22Rv1 (cell line): ENCODE measurements around the gene FYB1.

Source experiments
- CTCF ChIP-seq: fragments of 450-650 bp; IDR thresholded peaks from 2 replicates; pipeline ENCODE4 v1.5.1; 2017; ENCODE audit warnings: mild to moderate bottlenecking
- ZFX ChIP-seq: fragments of 450-650 bp; IDR thresholded peaks from 2 replicates; pipeline ENCODE4 v1.6.1; 2017; ENCODE audit warnings: antibody characterized with exemption, borderline replicate concordance

- no peak for TF ChIP-seq CTCF
- no peak for TF ChIP-seq ZFX
These were observed 16.3 kb upstream of the FYB1 start for GRCh38 chr5:39235648-39236047.
